Transverse colon (tissue), 4 donors: ENCODE measurements around the gene UBL5. TPM values are rescaled to one million over a fixed set of nuclear protein-coding genes. Genes with fewer than 3 reads are reported as not detected.
"Not testable (repeated sequence)": the region's sequence is repeated elsewhere in the genome, so short reads cannot be mapped to it uniquely, and the experiment has no call there.

Experiments
- DNase-seq: peaks from one replicate; pipeline ENCODE4 v3.0.0-alpha.2; 2019
- H3K27ac ChIP-seq, 4 donors: fragments of 200-600 bp; sonication (generic); 2 replicates each; pipeline ENCODE4 v1.5.1; 2016 to 2018; ENCODE audit warnings: inconsistent platforms in 4 of 4
- H3K27me3 ChIP-seq: fragments of 200-600 bp; sonication (generic); 2 replicates; pipeline ENCODE4 v1.5.1; 2017; ENCODE audit warnings: inconsistent platforms
- H3K36me3 ChIP-seq, 4 donors: fragments of 200-600 bp; sonication (generic); 2 replicates each; pipeline ENCODE4 v1.5.1; 2017 to 2019; ENCODE audit warnings: inconsistent platforms in 4 of 4
- H3K4me1 ChIP-seq, 4 donors: fragments of 200-600 bp; sonication (generic); 2 replicates each; pipeline ENCODE4 v1.5.1; 2017 to 2020; ENCODE audit warnings: inconsistent platforms in 4 of 4
- H3K4me3 ChIP-seq, 4 donors: fragments of 200-600 bp; sonication (generic); 1 replicate in 1 of 4; 2 replicates in 3 of 4; pipeline versions ENCODE4 v1.5.1 to v1.6.1; 2017 to 2019; ENCODE audit warnings: inconsistent platforms in 4 of 4
- H3K9me3 ChIP-seq, 2 donors: fragments of 200-600 bp; sonication (generic); 2 replicates each; pipeline ENCODE4 v1.5.1; 2017 to 2019; ENCODE audit warnings: inconsistent platforms in 2 of 2
- EP300 ChIP-seq: sonication (generic); formaldehyde crosslinking; IDR thresholded peaks from one replicate; pipeline ENCODE4 v1.6.1; 2017; ENCODE audit warnings: antibody characterized with exemption, low read depth
- POLR2A ChIP-seq: fragments of 450-650 bp; IDR thresholded peaks from one replicate; pipeline ENCODE4 v1.6.1; 2016; ENCODE audit warnings: antibody characterized with exemption, mild to moderate bottlenecking, moderate library complexity
- POLR2AphosphoS5 ChIP-seq, 3 donors: sonication (generic); formaldehyde crosslinking; IDR thresholded peaks; one replicate each; pipeline ENCODE4 v1.6.1; 2016; ENCODE audit warnings: antibody characterized with exemption in 3 of 3
- WGBS, 2 donors: methylation state at CpG; one replicate each; pipeline ENCODE4 v1.1.5; 2018; ENCODE audit warnings: low coverage in 1 of 2; 5-methylcytosine and 5-hydroxymethylcytosine counted together
- in situ Hi-C, 4 donors: fragments of 200-750 bp; cut with MboI; loops; one replicate each; pipeline versions ENCODE4 v1.15.0 to v1.15.1; 2017; ENCODE audit warnings: low sequenced_read_pairs in 3 of 4, low pct_ligation_motif_present in 1 of 4, low pct_unique_long_range_greater_than_20kb in 1 of 4
- intact Hi-C: fragments of 100-400 bp; cut with DNase I; formaldehyde crosslinking; loops from one replicate; pipeline ENCODE4 v1.15.1; 2023; ENCODE audit warnings: low total_unique reads
- total RNA-seq, 4 donors: library from RNA; depleted of rRNA; stranded (reverse); fragments of >200 nt; gene quantifications; one replicate each; pipeline ENCODE4 v1.1.0, GENCODE V29; 2016
- TF ChIP-seq, protein P1 (sequence below), 5 experiments: fragments of 200-600 bp in 3 of 5; fragments of 450-650 bp in 2 of 5; sonication (generic) in 3 of 5; IDR thresholded peaks; 1 replicate in 2 of 5; 2 replicates in 3 of 5; pipeline ENCODE4 v1.5.1; 2016 to 2017; ENCODE audit warnings: antibody characterized with exemption in 5 of 5, inconsistent platforms in 3 of 5, mild to moderate bottlenecking in 2 of 5, moderate library complexity in 1 of 5

Gene UBL5
- total RNA-seq, 4 donors from 2014 or later, result 61.0 to 563 (median 249) TPM

DNA sequence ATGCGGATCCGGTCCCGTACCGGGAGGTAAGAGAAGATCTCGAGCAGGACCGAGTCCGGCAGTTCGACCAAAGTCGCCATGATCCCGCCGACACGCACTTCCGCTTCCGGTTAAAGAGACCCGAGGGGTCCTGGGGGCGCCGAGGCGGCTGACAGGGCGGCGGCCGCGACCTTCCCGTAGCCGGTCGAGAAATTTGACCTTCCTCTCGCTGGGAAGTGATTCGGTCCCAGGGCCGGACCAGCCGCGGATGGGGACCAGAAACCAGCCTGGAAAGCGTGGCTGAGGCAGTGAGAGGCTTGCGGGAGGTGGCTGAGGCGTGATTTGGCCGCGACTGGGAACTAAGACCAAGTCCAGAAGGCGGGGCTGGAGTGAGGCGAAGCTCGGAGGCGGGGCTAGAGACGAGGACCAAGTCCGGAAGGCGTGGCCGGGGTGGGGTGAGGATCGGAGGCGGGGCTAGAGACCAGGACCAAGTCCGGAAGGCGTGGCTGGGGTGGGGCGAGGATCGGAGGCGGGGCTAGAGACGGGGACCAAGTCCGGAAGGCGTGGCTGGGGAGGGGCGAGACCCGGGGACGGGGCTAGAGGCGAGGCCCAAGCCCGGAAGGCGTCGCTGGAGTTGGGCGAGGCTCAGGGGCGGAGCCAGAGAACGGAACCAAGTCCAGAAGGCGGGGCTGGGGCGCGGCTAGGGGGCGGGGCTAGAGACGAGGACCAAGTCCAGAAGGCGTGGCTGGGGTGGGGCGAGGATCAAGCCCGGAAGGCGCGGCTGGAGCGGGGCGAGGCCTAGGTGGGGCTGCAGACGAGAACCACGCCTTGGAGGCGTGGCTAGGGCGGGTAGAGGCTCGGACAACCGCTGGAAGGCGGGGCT lies 8.8 kb upstream of the UBL5 start, which contains the start of gene FBXL12:
Gene FBXL12 (minus strand): TSS at position 346 of the 862 bp plus-strand sequence. CDS start 266 bp downstream, at position 80.
- Histone ChIP-seq H3K36me3 (peaks cover 0 to 8% (median 0%) of the 10 kb centered on the region in 4 donors), H3K4me3 (peak within 1 kb of the TSS; percentile 87 to 99 (median 97)), H3K4me1 (peaks cover 10 to 33% (median 25%) of the 10 kb centered on the region in 4 donors), H3K9me3 (no peaks in the 10 kb centered on the region), H3K27ac (peak within 1 kb of the TSS; percentile 97 to 99 (median 98)), H3K27me3 (no peaks in the 10 kb centered on the region)
- peak; percentile 52 for TF ChIP-seq EP300
- peak; percentile 94 for TF ChIP-seq POLR2A
- peak; percentile 76 to 94 (median 93) for TF ChIP-seq POLR2AphosphoS5 (IDR thresholded peaks at IDR 0.05)
- TF ChIP-seq, protein P1, sequence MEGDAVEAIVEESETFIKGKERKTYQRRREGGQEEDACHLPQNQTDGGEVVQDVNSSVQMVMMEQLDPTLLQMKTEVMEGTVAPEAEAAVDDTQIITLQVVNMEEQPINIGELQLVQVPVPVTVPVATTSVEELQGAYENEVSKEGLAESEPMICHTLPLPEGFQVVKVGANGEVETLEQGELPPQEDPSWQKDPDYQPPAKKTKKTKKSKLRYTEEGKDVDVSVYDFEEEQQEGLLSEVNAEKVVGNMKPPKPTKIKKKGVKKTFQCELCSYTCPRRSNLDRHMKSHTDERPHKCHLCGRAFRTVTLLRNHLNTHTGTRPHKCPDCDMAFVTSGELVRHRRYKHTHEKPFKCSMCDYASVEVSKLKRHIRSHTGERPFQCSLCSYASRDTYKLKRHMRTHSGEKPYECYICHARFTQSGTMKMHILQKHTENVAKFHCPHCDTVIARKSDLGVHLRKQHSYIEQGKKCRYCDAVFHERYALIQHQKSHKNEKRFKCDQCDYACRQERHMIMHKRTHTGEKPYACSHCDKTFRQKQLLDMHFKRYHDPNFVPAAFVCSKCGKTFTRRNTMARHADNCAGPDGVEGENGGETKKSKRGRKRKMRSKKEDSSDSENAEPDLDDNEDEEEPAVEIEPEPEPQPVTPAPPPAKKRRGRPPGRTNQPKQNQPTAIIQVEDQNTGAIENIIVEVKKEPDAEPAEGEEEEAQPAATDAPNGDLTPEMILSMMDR (IDR thresholded peaks at IDR 0.05), result no peak
- peak; percentile 100 for DNase-seq
- intact Hi-C loops, result no loop called here
- WGBS, 2 donors, result 1% methylated on average over 75 of the region's 82 CpGs; no CpG with 5 or more reads in 1 of the 2 donors
- in situ Hi-C loops, result no loop called here

DNA sequence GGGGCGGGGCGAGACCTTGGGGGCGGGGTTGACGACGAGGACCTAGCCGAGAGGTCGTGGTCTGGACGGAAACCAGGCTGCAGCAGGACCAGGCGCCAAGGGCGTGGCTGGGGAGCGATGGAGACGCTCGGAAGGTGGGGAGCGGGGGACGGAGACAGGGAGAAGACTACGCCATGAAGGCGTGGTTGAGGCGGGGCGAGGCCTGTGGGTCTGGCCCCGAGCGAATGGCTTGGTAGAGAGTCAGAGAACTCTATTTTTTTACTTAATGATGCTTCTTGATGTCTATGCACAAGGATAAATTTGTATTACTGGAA lies 8.2 kb upstream of the UBL5 start:
- Histone ChIP-seq H3K9me3 (no peaks in the 10 kb centered on the region), H3K4me3 (peak overlapping the region in 3 of 4 donors; percentile 6 to 47 (median 20)), H3K27ac (peak overlapping the region; percentile 97 to 99 (median 98)), H3K27me3 (no peaks in the 10 kb centered on the region), H3K36me3 (peaks cover 0 to 4% (median 0%) of the 10 kb centered on the region in 4 donors), H3K4me1 (peaks cover 10 to 33% (median 25%) of the 10 kb centered on the region in 4 donors)
- TF ChIP-seq POLR2AphosphoS5 (IDR thresholded peaks at IDR 0.05), result peak in 1 of 3 donors; percentile 59
- TF ChIP-seq POLR2A, result no peak
- intact Hi-C loops (no loop called here), in situ Hi-C loops (no loop called here)
- DNase-seq, result no peak
- 0 to 1% methylated on average over 5 to 21 of the region's 21 CpGs for WGBS, 2 donors

DNA sequence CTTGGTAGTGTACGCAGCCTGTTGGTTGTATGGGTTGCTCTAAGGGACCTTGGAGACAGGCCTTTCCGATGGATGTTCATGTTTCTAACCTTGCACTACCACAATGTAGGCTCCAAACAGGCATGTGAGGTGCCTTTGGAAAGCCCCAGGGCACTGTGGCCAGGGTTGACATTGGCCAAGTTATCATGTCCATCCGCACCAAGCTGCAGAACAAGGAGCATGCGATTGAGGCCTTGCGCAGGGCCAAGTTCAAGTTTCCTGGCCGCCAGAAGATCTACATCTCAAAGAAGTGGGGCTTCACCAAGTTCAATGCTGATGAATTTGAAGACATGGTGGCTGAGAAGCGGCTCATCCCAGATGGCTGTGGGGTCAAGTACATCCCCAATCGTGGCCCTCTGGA lies 7.7 kb upstream of the UBL5 start:
- H3K4me3 ChIP-seq, H3K9me3 ChIP-seq, H3K36me3 ChIP-seq, in situ Hi-C loops, H3K27me3 ChIP-seq, DNase-seq, intact Hi-C loops: not testable (repeated sequence)
- H3K27ac ChIP-seq, result peak overlapping the region; percentile 97 to 99 (median 98)
- H3K4me1 ChIP-seq, result peaks cover 10 to 33% (median 25%) of the 10 kb centered on the region in 4 donors
- 90% methylated on average over 8 of the region's 8 CpGs; no CpG with 5 or more reads in 1 of the 2 donors for WGBS, 2 donors

DNA sequence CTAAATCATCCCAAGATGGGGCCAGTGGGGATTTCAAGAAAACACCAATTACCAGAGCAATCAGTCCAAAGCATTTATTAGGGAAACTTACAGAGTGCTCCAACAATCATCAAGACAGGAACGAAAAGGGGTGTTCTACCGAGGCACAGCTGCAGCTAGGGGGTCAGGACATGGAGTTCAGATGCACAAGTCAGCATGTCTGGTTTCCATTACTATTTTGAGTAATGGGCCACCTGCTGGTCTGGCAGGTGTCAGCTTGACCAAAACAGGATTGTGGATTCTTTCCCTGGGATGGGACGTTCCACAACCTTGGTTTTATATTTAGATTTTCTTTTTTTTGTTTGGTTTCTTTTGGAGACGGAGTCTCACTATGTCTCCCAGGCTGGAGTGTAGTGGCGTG lies 3.9 kb upstream of the UBL5 start:
- H3K27ac ChIP-seq, result no peak overlapping the region
- H3K36me3 ChIP-seq, result no peaks in the 10 kb centered on the region
- DNase-seq, result no peak
- no peaks in the 10 kb centered on the region for H3K9me3 ChIP-seq
- intact Hi-C loops, result no loop called here
- in situ Hi-C loops, result no loop called here
- no peak overlapping the region for H3K4me3 ChIP-seq
- WGBS, 2 donors, result 83 to 86% methylated on average over 4 to 5 of the region's 5 CpGs
- no peak for TF ChIP-seq EP300
- H3K27me3 ChIP-seq, result no peaks in the 10 kb centered on the region
- peaks cover 12 to 26% (median 25%) of the 10 kb centered on the region in 4 donors for H3K4me1 ChIP-seq

DNA sequence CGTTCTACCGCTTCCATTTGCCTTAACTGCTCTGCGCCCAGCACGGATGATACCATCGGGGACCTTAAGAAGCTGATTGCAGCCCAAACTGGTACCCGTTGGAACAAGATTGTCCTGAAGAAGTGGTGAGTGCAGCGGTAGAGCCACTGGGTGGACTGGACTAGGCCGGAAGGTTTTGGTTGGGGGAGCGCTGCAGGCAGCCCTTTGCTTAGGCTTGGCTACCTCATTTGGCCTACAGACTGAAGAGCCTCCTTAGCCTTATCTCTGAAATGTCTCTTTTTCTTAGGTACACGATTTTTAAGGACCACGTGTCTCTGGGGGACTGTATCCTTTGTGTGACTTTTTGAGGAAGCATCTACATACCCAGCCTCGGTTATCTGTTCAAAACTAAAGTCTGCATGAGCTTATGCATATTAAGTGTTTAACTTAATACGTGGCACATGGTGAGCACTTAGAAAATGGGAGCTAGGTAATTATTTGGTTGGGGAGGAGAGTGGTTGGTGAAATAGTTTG lies 889 bp downstream of the UBL5 start:
- intact Hi-C loops, result no loop called here
- Histone ChIP-seq H3K4me3 (peak overlapping the region; percentile 58 to 95 (median 92)), H3K27ac (peak overlapping the region in 3 of 4 donors; percentile 90 to 93 (median 91)), H3K9me3 (no peaks in the 10 kb centered on the region), H3K27me3 (no peaks in the 10 kb centered on the region), H3K4me1 (peaks cover 8 to 23% (median 21%) of the 10 kb centered on the region in 4 donors), H3K36me3 (peaks cover 0 to 7% (median 3%) of the 10 kb centered on the region in 4 donors)
- WGBS, 2 donors, result 36 to 47% methylated on average over 4 to 13 of the region's 13 CpGs
- in situ Hi-C loops, result no loop called here
- no peak for DNase-seq
- TF ChIP-seq POLR2AphosphoS5 (IDR thresholded peaks at IDR 0.05), result no peak
- TF ChIP-seq POLR2A, result no peak
- TF ChIP-seq, protein P1 (IDR thresholded peaks at IDR 0.05), result no peak
- TF ChIP-seq EP300, result no peak
